NK-92 (cell line): ENCODE results near the gene FIGNL2.

Source experiments
- DNase-seq: peaks from one replicate; lab custom pipeline; 2025; ENCODE audit not compliant: unreplicated experiment; lab: John Stamatoyannopoulos, UW

FIGNL2 gene

GRCh38 chr12:51774933-51775332, 73.6 kb downstream of the FIGNL2 start:
- DNase-seq, result no peak

DNA sequence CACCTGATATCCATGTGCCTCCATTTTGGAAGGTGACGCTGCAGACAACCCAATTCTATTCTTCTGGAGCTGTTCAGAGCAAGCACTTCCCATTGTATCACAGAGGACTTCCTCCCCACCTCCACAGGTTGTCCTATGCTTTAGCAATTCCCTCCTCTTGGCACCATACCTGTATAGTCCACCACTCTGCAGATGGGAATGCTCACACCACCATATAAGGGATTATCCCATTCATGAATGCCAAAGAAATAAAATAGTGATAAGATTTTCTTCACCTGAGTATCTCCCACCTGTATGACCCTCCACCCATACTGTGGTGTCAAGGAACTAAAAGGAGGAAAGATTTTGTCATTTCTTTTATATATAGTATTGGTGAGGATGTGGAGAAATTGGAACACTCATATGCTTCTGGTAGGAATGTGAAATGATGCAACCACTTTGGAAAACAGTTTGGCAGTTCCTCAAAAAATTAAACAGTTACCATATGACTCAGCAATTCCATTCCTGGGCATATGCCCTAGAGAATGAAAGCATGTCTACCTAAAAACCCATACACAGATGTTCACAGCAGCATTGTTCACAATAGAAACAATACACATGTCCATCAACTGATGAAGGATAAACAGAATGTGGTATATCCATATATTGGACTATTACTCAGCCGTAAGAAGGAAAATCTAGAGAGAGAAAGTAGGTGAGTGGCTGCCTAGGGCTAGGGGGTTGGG, 75.2 kb downstream of the FIGNL2 start:
- no peak for DNase-seq

- no peak for DNase-seq
Observed at GRCh38 chr12:51771008-51771407, 77.5 kb downstream of the FIGNL2 start.
